MM.1S (cell line): ENCODE results near the gene JAKMIP2.

Experiments
- DNase-seq: peaks from one replicate; pipeline ENCODE4 v3.0.0-alpha.2; 2015
- H2AFZ ChIP-seq: fragments of 300-600 bp; sonication (generic); 2 replicates; pipeline ENCODE4 v1.6.0; 2016; ENCODE audit warnings: antibody characterized with exemption, low read length
- H3F3A ChIP-seq: fragments of 300-600 bp; sonication (generic); 2 replicates; pipeline ENCODE4 v1.6.1; 2016; ENCODE audit warnings: mild to moderate bottlenecking, antibody characterized with exemption, low read length, moderate library complexity, mixed read lengths; ENCODE audit not compliant: insufficient read depth
- H3K27ac ChIP-seq: fragments of 300-600 bp; sonication (generic); 2 replicates; pipeline ENCODE4 v1.5.1; 2016; ENCODE audit warnings: mild to moderate bottlenecking, low read length
- H3K27me3 ChIP-seq: fragments of 300-600 bp; sonication (generic); replicated peaks from 2 replicates; pipeline ENCODE4 v1.6.0; 2016; ENCODE audit warnings: low read length; ENCODE audit not compliant: insufficient read depth
- H3K36me3 ChIP-seq: fragments of 300-600 bp; sonication (generic); replicated peaks from 2 replicates; pipeline ENCODE4 v1.6.1; 2016; ENCODE audit warnings: mild to moderate bottlenecking, low read length, mixed read lengths; ENCODE audit not compliant: insufficient read depth
- H3K4me1 ChIP-seq: fragments of 300-600 bp; sonication (generic); 2 replicates; pipeline ENCODE4 v1.6.1; 2016; ENCODE audit warnings: low read length, mixed read lengths
- H3K4me2 ChIP-seq: fragments of 300-600 bp; sonication (generic); 2 replicates; pipeline ENCODE4 v1.6.0; 2016; ENCODE audit warnings: low read depth, low read length
- H3K4me3 ChIP-seq: fragments of 300-600 bp; sonication (generic); 2 replicates; pipeline ENCODE4 v1.5.1; 2016; ENCODE audit warnings: low read length, mixed read lengths
- H3K79me2 ChIP-seq: fragments of 300-600 bp; sonication (generic); 2 replicates; pipeline ENCODE4 v1.6.1; 2016; ENCODE audit warnings: mixed run types, low read length, mixed read lengths
- H3K9ac ChIP-seq: fragments of 300-600 bp; sonication (generic); 2 replicates; pipeline ENCODE4 v1.6.1; 2016; ENCODE audit warnings: low read length, mixed read lengths
- H3K9me2 ChIP-seq: fragments of 300-600 bp; sonication (generic); replicated peaks from 2 replicates; pipeline ENCODE4 v1.6.1; 2016; ENCODE audit warnings: mild to moderate bottlenecking, low read length, mixed read lengths; ENCODE audit not compliant: insufficient read depth
- H3K9me3 ChIP-seq: fragments of 300-600 bp; sonication (generic); replicated peaks from 2 replicates; pipeline ENCODE4 v1.6.1; 2016; ENCODE audit warnings: mild to moderate bottlenecking, low read length, mixed read lengths; ENCODE audit not compliant: insufficient read depth
- H4K20me1 ChIP-seq: fragments of 300-600 bp; sonication (generic); 2 replicates; pipeline ENCODE4 v1.6.1; 2016; ENCODE audit warnings: mild to moderate bottlenecking, low read length, moderate library complexity, mixed read lengths; ENCODE audit not compliant: insufficient read depth
- EZH2 ChIP-seq: fragments of 300-600 bp; sonication (generic); optimal IDR thresholded peaks from 2 replicates; pipeline ENCODE3; 2017; ENCODE audit warnings: low read depth, mild to moderate bottlenecking, antibody characterized with exemption, low read length, mixed read lengths
- EZH2phosphoT487 ChIP-seq: fragments of 300-600 bp; sonication (generic); IDR thresholded peaks from 2 replicates; pipeline ENCODE4 v1.6.1; 2018; ENCODE audit warnings: antibody characterized with exemption, low read length
- TF ChIP-seq, protein P1 (sequence below): fragments of 300-600 bp; sonication (generic); IDR thresholded peaks from 2 replicates; pipeline ENCODE4 v1.5.1; 2016; ENCODE audit warnings: antibody characterized with exemption, low read length, mixed read lengths

The JAKMIP2 gene

DNA sequence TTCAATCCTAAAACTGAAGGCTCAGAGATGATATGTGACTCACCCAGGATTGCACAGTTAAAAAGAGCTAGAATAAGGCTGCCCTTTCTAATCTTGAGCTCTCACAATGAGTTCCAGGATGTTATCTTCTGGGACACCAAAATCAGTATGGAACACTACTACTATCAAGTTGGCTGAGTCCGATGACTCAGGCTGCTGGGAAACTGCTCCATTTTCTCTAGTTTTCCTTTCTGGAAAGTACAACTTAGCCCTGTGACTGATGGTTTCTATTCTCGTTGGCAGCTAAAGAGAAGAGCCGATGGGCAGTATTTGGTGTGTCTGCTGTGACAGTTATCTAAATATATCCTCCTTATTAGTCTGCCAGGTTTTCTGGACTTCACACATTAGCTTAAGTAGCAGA, 234.8 kb downstream of the JAKMIP2 start:
- Histone ChIP-seq H2AFZ (no peak overlapping the region), H4K20me1 (no peaks in the 10 kb centered on the region), H3K36me3 (no peaks in the 10 kb centered on the region), H3K9me2 (no peaks in the 10 kb centered on the region), H3K4me1 (no peaks in the 10 kb centered on the region), H3K4me2 (no peak overlapping the region), H3K27ac (no peak overlapping the region), H3K9me3 (no peaks in the 10 kb centered on the region), H3F3A (no peaks in the 10 kb centered on the region), H3K9ac (no peak overlapping the region), H3K4me3 (no peak overlapping the region), H3K79me2 (no peaks in the 10 kb centered on the region), H3K27me3 (no peaks in the 10 kb centered on the region)
- no peak for DNase-seq
- TF ChIP-seq EZH2phosphoT487 (no peak), EZH2 (no peak)
- TF ChIP-seq, protein P1, sequence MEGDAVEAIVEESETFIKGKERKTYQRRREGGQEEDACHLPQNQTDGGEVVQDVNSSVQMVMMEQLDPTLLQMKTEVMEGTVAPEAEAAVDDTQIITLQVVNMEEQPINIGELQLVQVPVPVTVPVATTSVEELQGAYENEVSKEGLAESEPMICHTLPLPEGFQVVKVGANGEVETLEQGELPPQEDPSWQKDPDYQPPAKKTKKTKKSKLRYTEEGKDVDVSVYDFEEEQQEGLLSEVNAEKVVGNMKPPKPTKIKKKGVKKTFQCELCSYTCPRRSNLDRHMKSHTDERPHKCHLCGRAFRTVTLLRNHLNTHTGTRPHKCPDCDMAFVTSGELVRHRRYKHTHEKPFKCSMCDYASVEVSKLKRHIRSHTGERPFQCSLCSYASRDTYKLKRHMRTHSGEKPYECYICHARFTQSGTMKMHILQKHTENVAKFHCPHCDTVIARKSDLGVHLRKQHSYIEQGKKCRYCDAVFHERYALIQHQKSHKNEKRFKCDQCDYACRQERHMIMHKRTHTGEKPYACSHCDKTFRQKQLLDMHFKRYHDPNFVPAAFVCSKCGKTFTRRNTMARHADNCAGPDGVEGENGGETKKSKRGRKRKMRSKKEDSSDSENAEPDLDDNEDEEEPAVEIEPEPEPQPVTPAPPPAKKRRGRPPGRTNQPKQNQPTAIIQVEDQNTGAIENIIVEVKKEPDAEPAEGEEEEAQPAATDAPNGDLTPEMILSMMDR = no peak

DNA sequence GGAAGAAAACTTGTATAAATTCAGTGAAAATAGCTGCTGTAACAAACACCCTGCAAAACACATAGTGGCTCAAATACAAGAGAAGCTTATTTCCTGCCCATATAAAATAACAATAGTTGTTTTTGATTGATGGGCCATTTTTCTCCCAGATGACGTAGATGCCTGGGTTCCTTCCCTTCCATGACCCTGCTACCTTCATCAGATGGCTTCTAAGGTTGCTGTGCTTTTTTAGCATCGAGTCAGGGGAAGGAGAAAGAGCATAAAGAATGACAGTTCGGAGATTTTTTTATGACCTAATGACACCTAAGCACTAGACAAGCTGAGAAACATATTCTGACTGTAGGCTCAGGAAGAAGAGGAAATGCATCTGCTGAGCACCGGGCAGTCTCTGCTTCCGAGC, 238.0 kb downstream of the JAKMIP2 start:
- no peaks in the 10 kb centered on the region for H3K9me3 ChIP-seq
- no peaks in the 10 kb centered on the region for H3F3A ChIP-seq
- H2AFZ ChIP-seq = no peak overlapping the region
- TF ChIP-seq, protein P1 = no peak
- no peak for TF ChIP-seq EZH2
- no peak for TF ChIP-seq EZH2phosphoT487
- no peak overlapping the region for H3K9ac ChIP-seq
- DNase-seq = no peak
- no peak overlapping the region for H3K4me3 ChIP-seq
- no peaks in the 10 kb centered on the region for H4K20me1 ChIP-seq
- H3K36me3 ChIP-seq = no peaks in the 10 kb centered on the region
- no peaks in the 10 kb centered on the region for H3K27me3 ChIP-seq
- no peak overlapping the region for H3K4me2 ChIP-seq
- H3K79me2 ChIP-seq = no peaks in the 10 kb centered on the region
- H3K27ac ChIP-seq = no peak overlapping the region
- H3K9me2 ChIP-seq = no peaks in the 10 kb centered on the region
- H3K4me1 ChIP-seq = no peaks in the 10 kb centered on the region

DNA sequence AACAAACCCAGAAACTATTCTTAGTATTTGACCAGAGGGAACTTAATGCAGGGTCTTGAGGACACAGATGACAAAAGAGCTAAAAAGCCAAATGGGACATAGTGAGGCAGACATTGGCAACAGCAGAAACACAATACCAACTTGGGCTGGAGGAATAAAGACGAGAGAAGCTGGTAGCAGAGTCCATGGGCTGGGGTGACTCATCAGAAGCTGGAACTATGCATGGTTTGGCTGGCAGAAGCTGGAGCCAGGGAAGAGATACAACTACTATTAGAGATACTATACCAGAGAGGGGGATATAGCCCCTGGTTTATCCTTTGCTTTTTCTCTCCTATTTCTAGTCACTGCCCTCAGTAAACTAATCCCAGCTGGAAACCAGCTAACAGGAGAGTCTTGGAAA, 243.5 kb downstream of the JAKMIP2 start:
- Histone ChIP-seq H2AFZ (no peak overlapping the region), H3K4me1 (no peaks in the 10 kb centered on the region), H3F3A (no peaks in the 10 kb centered on the region), H3K9ac (no peak overlapping the region), H3K9me2 (no peaks in the 10 kb centered on the region), H3K9me3 (no peaks in the 10 kb centered on the region), H3K4me2 (no peak overlapping the region), H3K36me3 (no peaks in the 10 kb centered on the region), H4K20me1 (no peaks in the 10 kb centered on the region), H3K27ac (no peak overlapping the region), H3K4me3 (no peak overlapping the region), H3K79me2 (no peaks in the 10 kb centered on the region), H3K27me3 (no peaks in the 10 kb centered on the region)
- DNase-seq = no peak
- no peak for TF ChIP-seq EZH2
- TF ChIP-seq, protein P1 = no peak
- no peak for TF ChIP-seq EZH2phosphoT487
